Measurements from ENCODE around the gene PLAC9. TPM values are rescaled to one million over a fixed set of nuclear protein-coding genes. Genes with fewer than 3 reads are reported as not detected.
"Not testable (repeated sequence)": the region's sequence is repeated elsewhere in the genome, so short reads cannot be mapped to it uniquely, and the experiment has no call there.

PLAC9 gene, protein sequence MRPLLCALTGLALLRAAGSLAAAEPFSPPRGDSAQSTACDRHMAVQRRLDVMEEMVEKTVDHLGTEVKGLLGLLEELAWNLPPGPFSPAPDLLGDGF
- polyA plus RNA-seq (ENCODE audit: insufficient read length in 3 of 3) = 10 to 100 TPM; 29.1 to 31.7 (median 30.8) TPM
- long read RNA-seq, donor 1, transcript PLAC9-201 (4 exons, 785 nt) = major isoform, 43 of 49 reads
- long read RNA-seq, donor 1, partial matches to known transcripts = 5 of 49 reads
- long read RNA-seq, donor 1, other reads (novel, unspliced or antisense) = 0 of 49 reads
- long read RNA-seq, donor 2, transcript PLAC9-201 (4 exons, 785 nt) = major isoform, 37 of 39 reads
- long read RNA-seq, donor 2, partial matches to known transcripts = 0 of 39 reads
- long read RNA-seq, donor 2, other reads (novel, unspliced or antisense) = 0 of 39 reads
- long read RNA-seq, donor 3, transcript PLAC9-201 (4 exons, 785 nt) = major isoform, 49 of 51 reads
- long read RNA-seq, donor 3, partial matches to known transcripts = 0 of 51 reads
- long read RNA-seq, donor 3, other reads (novel, unspliced or antisense) = 0 of 51 reads
- long read RNA-seq, donor 4, transcript PLAC9-204 (2 exons, 427 nt) = minor isoform, 5 of 57 reads
- long read RNA-seq, donor 4, transcript PLAC9-201 (4 exons, 785 nt) = major isoform, 52 of 57 reads
- long read RNA-seq, donor 4, partial matches to known transcripts = 0 of 57 reads
- long read RNA-seq, donor 4, other reads (novel, unspliced or antisense) = 0 of 57 reads
- long read RNA-seq, donor 5, transcript PLAC9-201 (4 exons, 785 nt) = major isoform, 33 of 34 reads
- long read RNA-seq, donor 5, partial matches to known transcripts = 0 of 34 reads
- long read RNA-seq, donor 5, other reads (novel, unspliced or antisense) = 0 of 34 reads
- long read RNA-seq, donor 6, transcript PLAC9-201 (4 exons, 785 nt) = major isoform, 48 of 51 reads
- long read RNA-seq, donor 6, partial matches to known transcripts = 0 of 51 reads
- long read RNA-seq, donor 6, other reads (novel, unspliced or antisense) = 0 of 51 reads
- long read RNA-seq, donor 7, transcript PLAC9-201 (4 exons, 785 nt) = major isoform, 83 of 97 reads
- long read RNA-seq, donor 7, partial matches to known transcripts = 10 of 97 reads
- long read RNA-seq, donor 7, other reads (novel, unspliced or antisense) = 0 of 97 reads
- long read RNA-seq, donor 8, transcript PLAC9-204 (2 exons, 427 nt) = minor isoform, 6 of 68 reads
- long read RNA-seq, donor 8, transcript PLAC9-201 (4 exons, 785 nt) = major isoform, 54 of 68 reads
- long read RNA-seq, donor 8, partial matches to known transcripts = 8 of 68 reads
- long read RNA-seq, donor 8, other reads (novel, unspliced or antisense) = 0 of 68 reads
- long read RNA-seq, donor 9, transcript PLAC9-201 (4 exons, 785 nt) = major isoform, 36 of 41 reads
- long read RNA-seq, donor 9, transcript PLAC9-204 (2 exons, 427 nt) = minor isoform, 5 of 41 reads
- long read RNA-seq, donor 9, partial matches to known transcripts = 0 of 41 reads
- long read RNA-seq, donor 9, other reads (novel, unspliced or antisense) = 0 of 41 reads
- long read RNA-seq, donor 10, transcript PLAC9-201 (4 exons, 785 nt) = major isoform, 35 of 37 reads
- long read RNA-seq, donor 10, partial matches to known transcripts = 0 of 37 reads
- long read RNA-seq, donor 10, other reads (novel, unspliced or antisense) = 0 of 37 reads
- long read RNA-seq, donor 11, transcript PLAC9-201 (4 exons, 785 nt) = major isoform, 31 of 32 reads
- long read RNA-seq, donor 11, partial matches to known transcripts = 0 of 32 reads
- long read RNA-seq, donor 11, other reads (novel, unspliced or antisense) = 0 of 32 reads
- long read RNA-seq, donor 12, transcript PLAC9-201 (4 exons, 785 nt) = major isoform, 64 of 306 reads
- long read RNA-seq, donor 12, partial matches to known transcripts = 172 of 306 reads
- long read RNA-seq, donor 12, other reads (novel, unspliced or antisense) = 67 of 306 reads
- long read RNA-seq, donor 13, transcript PLAC9-201 (4 exons, 785 nt) = major isoform, 17 of 24 reads
- long read RNA-seq, donor 13, transcript PLAC9-204 (2 exons, 427 nt) = minor isoform, 7 of 24 reads
- long read RNA-seq, donor 13, partial matches to known transcripts = 0 of 24 reads
- long read RNA-seq, donor 13, other reads (novel, unspliced or antisense) = 0 of 24 reads
- long read RNA-seq, donor 14 = 0 reads
- long read RNA-seq, donor 15, transcript PLAC9-201 (4 exons, 785 nt) = major isoform, 43 of 47 reads
- long read RNA-seq, donor 15, partial matches to known transcripts = 0 of 47 reads
- long read RNA-seq, donor 15, other reads (novel, unspliced or antisense) = 0 of 47 reads
- long read RNA-seq, donor 16, transcript PLAC9-201 (4 exons, 785 nt) = major isoform, 33 of 41 reads
- long read RNA-seq, donor 16, partial matches to known transcripts = 5 of 41 reads
- long read RNA-seq, donor 16, other reads (novel, unspliced or antisense) = 0 of 41 reads

DNA sequence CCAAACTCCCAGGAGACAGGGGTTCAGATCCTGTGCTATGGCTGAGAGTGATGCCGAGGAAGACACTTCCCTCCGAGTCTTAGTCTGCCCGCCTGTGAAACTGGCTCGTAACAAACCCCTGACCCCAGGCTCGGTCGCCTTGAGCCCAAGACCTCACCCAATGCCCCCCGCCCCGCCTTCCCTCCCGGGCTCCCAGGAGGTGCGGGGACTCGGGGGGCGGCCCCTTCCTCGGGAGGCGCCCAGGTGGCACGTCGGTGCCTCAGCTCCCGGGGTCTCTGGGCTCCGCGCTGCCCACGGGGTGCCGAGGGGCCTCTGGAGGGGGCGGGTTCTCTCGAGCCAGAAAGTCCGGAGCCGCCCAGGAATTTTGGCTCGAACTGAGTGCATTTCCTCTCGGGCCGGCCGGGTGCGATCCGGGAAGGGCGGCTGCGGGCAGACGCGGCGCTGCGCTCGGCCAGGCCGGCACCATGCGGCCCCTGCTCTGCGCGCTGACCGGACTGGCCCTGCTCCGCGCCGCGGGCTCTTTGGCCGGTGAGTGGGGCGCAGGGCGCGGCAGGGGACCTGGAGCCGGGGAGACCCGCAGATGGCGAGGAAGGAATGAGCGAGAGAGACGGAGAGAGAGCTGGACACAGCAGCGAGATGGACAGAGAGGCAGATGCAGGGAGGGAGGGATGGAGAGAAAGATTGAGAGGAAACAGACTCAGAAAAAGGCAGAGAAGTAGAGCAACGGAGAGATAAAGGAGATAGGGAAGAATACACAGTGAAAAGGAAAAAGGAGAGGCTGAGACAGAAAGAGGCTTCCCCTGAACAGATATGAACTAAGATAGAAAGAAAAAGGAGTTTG lies at the start of gene PLAC9:
Gene PLAC9 (plus strand): TSS at position 432 of the 841 bp plus-strand sequence. CDS start 33 bp downstream, at position 465.
- peak; percentile 36 for DNase-seq

DNA sequence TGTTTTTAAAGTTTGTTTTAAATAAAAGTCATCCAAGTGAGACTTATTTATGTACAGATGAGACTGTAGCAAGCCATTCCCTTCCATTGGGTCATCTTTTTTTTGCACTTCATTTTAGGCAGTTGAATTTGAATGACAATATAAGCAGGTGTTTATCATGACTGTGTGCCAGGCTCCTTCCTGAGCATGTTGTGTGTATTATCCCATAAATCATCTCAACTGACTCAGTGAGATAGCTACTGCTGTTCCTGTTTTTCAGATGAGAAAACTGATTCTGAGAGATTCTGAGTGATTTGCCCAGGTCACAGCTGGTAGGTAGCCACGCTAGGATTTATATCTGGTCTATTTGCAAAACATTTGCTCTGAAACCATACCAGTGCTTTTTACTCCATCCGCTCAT lies 42.4 kb upstream of the PLAC9 start:
- DNase-seq = no peak

DNA sequence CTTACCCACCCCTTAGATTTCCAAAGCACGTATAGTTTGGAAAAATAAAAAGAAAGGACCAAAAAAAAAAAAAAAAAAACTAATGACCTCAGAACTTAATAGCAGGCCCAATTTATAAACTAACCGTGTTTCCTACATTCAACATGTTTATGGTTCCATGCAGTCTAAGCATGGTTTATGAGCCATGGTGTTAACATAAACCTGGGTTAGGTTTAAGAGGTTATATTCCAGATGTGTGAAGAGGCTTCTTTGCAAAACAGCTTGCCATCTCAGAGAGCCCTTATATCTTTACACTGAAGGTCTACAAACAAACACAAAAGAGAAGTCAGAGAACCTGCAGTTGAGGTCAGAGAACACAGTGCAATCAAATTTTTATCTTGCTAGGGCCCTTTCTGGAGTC lies 38.3 kb upstream of the PLAC9 start:
- peak; percentile 22 for DNase-seq

DNA sequence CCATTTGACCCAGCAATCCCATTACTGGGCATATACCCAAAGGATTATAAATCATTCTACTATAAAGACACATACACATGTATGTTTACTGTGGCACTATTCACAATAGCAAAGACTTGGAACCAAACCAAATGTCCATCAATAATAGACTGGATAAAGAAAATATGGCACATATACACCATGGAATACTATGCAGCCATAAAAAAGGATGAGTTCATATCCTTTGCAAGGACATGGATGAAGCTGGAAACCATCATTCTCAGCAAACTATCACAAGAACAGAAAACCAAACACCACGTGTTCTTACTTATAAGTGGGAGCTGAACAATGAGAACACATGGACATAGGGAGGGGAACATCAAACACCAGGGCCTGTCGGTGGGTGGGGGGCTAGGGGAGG lies 34.3 kb upstream of the PLAC9 start:
- DNase-seq = not testable (repeated sequence)

DNA sequence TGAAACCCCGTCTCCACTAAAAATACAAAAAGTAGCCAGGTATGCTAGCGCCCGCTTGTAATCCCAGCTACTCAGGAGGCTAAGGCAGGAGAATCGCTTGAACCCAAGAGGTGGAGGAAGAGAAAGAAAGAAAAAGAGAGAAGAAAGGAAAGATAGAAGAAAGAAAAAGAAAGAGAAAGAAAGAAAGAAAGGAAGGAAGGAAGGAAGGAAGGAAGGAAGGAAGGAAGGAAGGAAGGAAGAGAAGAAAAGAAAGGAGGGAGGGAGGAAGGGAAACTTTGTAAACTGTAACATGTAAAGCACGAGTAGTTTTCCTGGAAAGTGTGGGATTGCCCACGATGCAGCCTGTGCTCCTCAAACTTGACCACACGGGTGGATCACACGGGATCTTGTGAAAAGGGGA lies 33.2 kb upstream of the PLAC9 start:
- not testable (repeated sequence) for DNase-seq

DNA sequence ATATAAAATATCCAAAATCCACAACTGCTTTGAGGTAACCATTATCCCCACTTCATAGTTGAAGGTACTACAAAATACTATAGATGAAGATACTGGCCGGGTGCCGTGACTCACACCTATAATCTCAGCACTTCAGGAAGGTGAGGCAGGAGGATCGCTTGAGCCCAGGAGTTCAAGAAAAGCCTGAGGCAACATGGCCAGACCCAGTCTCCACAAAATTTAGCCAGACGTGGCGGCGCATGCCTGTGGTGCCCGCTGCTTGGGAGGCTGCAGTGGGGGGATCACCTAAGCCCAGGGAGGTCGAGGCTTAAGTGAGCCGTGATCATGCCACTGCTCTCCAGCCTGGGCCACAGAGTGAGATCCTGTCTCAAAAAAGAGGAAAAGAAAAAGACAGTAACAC lies 32.4 kb upstream of the PLAC9 start:
- no peak for DNase-seq

DNA sequence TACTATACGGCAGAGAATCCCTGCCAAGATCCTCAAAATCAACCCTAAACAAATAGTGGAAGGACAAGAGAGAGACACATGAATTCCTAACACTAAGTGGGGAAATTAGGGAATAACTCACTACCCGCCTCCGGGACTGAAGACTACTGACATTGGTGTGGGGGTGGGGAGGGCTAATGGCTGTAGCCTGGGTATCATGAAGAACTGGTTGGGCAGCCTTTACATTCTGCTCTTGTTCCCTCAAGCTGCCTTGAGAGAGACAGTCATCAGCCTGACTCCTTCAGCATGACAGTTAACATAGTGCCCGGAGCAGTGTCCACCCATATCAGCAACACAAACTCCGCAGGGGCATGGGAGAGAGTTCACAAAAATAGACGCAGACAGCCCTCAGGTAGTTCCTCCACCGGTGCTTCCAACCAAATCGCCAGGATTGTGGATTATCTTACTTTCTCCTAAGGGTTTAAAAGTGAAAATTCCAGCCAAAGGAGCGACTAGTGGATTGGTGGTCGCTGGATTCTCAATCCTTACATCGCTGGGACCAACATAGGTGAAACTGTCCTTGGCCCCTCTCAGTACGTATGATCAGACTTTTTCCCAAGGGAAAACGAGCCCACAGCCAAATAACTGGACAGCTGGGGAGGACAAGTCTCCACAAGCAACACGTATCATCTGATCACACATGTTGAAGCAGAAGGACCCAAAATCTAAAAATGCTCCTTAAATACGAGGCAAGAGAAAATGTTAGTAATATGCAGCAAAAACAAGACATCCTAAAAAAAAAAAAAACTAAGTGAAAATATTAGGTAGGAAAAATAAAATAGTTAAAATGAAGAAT lies 31.5 kb upstream of the PLAC9 start:
- DNase-seq = no peak

DNA sequence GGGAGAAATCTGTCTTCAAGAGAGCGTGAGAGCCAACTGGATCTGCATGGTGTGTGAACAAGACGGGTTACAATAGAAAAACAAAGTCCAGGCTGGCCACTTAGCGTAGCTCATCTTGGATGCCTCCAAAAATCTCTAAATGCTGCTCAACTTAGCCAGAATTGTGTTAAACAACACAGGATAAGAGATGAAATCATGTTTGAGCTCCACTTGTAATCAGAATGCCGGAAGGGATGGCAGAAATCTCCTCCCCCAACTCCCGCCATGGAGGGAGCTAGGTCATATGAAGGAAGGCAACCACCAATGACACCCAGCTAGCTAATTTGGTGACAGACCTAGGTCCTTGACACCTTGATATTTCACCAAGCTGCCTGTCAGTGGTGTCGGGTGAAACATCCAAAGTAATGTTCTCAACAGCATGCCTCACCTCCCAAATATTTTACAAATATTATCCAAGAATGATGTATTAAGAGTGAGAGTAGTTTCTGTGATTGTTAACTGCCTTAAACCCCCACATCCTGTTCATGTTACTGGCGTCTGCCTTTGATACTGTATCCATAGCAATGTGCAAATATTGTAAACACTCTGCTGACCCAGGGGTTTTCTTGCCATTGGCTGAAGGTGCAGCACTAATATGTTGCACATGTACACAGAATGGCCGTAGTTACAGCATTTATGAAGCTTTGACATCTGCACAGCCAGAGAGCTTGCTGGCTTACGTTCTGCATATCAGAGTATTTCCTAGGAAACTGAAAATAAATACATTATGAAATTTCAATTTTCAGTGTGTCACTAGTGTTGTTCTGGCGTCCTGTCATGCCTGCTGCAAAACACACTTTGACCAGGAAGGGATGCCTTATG lies 28.2 kb upstream of the PLAC9 start:
- peak; percentile 60 for DNase-seq

DNA sequence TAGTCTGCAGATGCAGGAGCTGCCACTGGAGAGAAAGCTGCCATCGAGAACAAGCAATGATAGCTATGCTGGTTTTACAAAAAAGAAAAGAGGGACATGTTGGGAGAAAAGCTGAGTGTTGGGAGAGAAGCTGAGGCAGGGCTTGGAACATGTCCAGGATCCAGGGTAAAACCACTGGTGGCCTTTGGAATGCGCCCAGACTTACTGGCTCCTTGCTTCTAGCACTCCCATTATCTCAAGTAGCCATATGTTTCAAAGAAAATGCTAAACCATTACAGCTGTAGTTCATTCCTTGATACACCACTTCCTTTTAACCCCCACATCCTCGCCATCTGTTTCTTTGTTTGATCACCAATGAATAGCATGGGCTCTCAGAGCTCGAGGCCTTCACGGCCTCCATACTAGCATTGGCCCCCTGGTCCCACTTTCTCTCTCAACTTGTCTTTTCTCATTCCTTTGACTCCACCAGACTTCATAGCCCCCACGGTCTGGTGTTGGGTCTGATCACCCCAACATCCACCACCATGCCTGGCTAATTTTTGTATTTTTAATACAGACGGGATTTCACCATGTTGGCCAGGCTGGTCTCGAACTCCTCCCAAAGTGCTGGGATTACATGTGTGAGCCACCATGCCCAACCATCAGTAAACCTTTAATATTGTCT lies 23.8 kb upstream of the PLAC9 start:
- DNase-seq = no peak

DNA sequence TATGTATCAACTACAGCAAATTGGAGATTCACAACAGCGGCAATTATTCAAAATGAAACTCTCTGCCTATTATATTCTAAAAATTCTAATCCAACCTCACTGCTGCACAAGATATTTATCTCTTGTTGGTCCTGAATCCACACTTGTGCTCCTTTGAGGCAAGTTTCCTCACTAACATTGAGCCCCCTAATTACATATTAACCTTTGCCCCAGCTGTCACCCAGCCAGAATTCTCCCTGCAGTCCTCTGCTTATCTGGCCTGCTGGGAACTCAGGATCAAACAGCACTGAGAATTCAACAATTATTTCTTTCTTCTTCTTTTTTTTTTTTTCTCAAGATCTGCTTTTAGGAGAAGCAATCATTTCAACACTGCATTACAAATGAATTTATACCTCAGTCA lies 21.5 kb upstream of the PLAC9 start:
- no peak for DNase-seq

DNA sequence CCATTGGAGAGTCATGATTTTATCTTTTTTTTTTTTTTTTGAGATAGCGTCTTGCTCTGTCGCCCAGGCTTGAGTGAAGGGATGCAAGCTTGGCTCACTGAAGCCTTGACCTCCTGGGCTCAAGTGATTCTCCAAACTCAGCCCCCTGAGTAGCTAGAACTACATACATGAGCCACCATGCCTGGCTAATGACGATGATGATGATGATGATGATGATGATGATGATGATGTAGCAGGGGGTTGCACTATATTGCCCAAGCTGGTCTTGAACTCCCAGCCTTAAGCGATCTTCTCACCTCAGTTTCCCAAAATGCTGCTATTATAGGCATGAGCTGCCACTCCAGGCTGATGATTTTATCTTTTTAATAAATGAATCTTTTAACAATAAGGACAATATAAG lies 13.9 kb upstream of the PLAC9 start:
- DNase-seq = no peak

DNA sequence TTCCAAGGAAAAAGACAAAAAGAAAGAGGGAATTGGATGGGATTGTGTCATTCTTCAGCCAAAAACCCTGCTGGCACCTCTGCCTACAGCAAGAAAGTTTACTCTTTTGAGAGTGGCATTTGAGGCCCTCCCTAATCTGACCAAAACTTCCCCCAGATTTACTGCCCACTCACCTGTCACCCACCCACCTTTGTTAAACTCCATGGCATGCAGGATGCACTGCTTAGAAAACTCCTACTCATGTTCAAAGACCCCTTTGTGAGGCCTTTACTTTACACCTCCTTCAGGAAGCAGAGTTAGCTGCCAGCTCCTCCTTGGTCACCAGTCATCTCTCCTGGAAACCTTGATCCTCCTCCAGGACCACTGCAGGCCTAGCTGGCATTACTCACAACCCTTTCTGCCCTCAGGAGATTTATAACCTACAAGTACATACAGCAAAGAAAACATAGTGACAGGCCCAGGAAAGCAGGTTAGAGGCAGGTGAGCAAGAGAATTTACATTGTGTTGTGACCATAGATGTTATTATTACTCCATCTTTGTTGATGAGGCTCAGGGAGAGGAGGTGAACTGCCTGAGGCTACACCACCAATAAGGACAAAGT lies 10.3 kb upstream of the PLAC9 start:
- DNase-seq = no peak

DNA sequence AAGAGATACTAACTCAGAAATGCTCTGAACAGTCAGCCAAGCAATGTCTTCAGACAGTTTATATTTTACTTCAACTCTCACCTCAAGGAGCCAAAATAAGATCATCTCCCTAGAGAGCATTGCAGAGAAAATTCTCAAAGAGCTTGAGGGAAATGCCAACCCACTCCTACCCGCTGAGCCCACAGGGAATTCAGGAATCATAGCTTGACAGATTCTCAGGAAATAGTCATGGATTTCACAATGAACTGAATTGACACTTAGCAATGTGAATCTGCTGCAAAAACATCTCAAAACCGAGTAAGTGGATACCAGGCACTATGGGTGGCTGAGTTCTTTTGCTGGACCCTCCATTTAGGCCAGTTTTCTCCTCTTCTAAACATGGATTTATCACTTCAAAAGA lies 9.8 kb upstream of the PLAC9 start:
- no peak for DNase-seq

DNA sequence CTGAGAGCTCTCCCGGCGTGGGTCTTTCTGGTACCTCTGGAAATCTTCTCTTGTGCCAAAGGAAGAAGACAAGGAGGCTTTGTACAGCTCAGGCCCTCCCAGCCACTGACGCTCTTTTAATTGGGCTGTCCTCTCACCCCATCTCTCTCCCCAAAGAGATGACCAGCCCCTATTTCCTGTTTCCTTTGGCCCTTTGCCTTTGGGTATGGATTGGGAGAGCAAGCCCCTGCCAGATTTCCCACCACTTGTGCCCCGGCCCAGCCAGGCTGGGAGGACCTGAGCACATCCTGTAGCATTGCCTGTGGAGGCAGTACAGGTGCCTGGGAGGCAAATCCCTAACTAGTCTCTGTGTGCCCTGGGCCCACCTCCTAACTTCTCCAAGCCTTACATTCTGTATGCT lies 5.7 kb upstream of the PLAC9 start:
- no peak for DNase-seq

DNA sequence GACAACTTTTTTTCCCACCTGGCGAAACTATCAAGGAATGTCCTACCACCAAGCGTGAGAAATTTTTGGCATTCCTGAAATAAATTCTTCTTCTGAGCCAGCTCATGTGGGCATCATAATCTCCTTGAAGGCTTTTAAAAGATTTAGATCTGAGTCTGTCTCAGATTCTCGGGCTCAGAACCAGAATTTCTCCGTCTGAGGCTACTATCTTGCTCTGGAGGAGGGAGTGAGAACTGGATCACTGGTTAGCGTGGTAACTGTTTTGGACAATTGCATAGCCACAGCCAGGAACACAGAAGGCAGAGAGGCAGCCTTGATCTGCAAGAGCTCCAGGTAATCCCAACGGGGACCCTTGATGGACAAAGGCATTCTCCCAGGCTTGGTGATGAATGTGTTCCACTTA lies 1.0 kb upstream of the PLAC9 start:
- DNase-seq = no peak

DNA sequence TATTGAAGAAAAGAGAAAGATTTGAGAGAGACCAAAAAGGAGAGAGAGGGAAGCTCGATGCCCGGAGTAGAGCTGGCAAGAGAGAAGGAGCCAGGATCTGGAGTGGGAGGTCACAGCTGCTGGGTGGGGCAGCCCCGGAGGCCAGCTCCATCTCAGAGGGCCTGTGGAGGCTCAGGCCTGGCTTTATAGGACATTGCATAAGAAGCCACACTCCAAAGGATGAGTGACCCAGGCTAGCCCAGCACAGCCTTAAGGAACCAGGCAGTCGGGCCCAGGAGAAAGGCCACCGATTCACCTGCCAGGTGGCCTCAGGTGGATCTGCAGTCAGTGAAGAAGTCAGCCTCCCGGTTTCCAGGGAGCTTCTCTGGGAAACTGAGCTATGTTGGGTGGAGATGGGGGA lies 676 bp downstream of the PLAC9 start:
- DNase-seq = no peak
